GM12878 (cell line): ENCODE results near the gene FREM2. TPM values are rescaled to one million over a fixed set of nuclear protein-coding genes. Genes with fewer than 3 reads are reported as not detected.

Experiments
- ASH2L ChIP-seq: fragments of 300-600, 200-600 bp; sonication (generic); IDR thresholded peaks from 2 replicates; pipeline ENCODE4 v1.6.1; 2017; ENCODE audit warnings: low read depth, mild to moderate bottlenecking, borderline replicate concordance
- BHLHE40 ChIP-seq, 2 experiments: fragments of 450-650 bp in 1 of 2; IDR thresholded peaks; 2 replicates each; pipeline ENCODE4 v1.6.1; 2011 to 2017; ENCODE audit warnings: low read depth in 2 of 2, borderline replicate concordance in 1 of 2, improper control_type of control experiment in 1 of 2, low read length in 1 of 2, mild to moderate bottlenecking in 1 of 2
- E4F1 ChIP-seq: fragments of 450-650 bp; IDR thresholded peaks from 2 replicates; pipeline ENCODE4 v1.6.1; 2018; ENCODE audit warnings: borderline replicate concordance, mild to moderate bottlenecking; ENCODE audit not compliant: partially characterized antibody
- MXI1 ChIP-seq: fragments of 150-350 bp; IDR thresholded peaks from 2 replicates; pipeline ENCODE4 v1.6.1; 2011; ENCODE audit warnings: low read depth, mild to moderate bottlenecking, inconsistent platforms, low read length, improper control_type of control experiment
- NKRF ChIP-seq: fragments of 450-650 bp; conservative IDR thresholded peaks from 2 replicates; pipeline ENCODE4 v1.6.1; 2017; ENCODE audit warnings: mild to moderate bottlenecking, moderate library complexity
- NR2C2 ChIP-seq: IDR thresholded peaks from 2 replicates; pipeline ENCODE4 v1.6.1; 2011; ENCODE audit warnings: borderline replicate concordance, low read depth; ENCODE audit not compliant: control insufficient read depth, insufficient read length
- POLR2A ChIP-seq: IDR thresholded peaks from 2 replicates; pipeline ENCODE4 v1.6.1; 2011; ENCODE audit warnings: low read depth, mild to moderate bottlenecking, low read length
- POLR2AphosphoS2 ChIP-seq: IDR thresholded peaks from 2 replicates; pipeline ENCODE4 v1.6.1; 2011; ENCODE audit warnings: low read depth, mild to moderate bottlenecking, low read length, improper control_type of control experiment, moderate library complexity
- RELA ChIP-seq: fragments of 450-650 bp; IDR thresholded peaks from 2 replicates; pipeline ENCODE4 v1.8.0; 2014; ENCODE audit warnings: borderline replicate concordance; ENCODE audit not compliant: partially characterized antibody
- YBX1 ChIP-seq: fragments of 450-650 bp; IDR thresholded peaks from 2 replicates; pipeline ENCODE4 v1.6.1; 2016; ENCODE audit warnings: antibody characterized with exemption
- polyA plus RNA-seq, 11 experiments: library from polyadenylated mRNA; depleted of rRNA in 4 of 11; unstranded in 6 of 11; stranded (reverse) in 5 of 11; fragments of >200 nt; fragmentation: Nextera tagmentation in 4 of 11; fragmentation: Illumina TruSeq in 1 of 11; extraction: Ambion mirVana in 4 of 11; extraction: Trizol in 1 of 11; gene quantifications; 1 replicate in 1 of 11; 2 replicates in 10 of 11; pipeline versions ENCODE4 v1.2.1 to v1.2.3, GENCODE V29; 2011 to 2016; ENCODE audit warnings: inconsistent platforms in 2 of 11, missing spikeins in 2 of 11, low read depth in 1 of 11
- total RNA-seq, 4 experiments: library from RNA; depleted of rRNA in 3 of 4; stranded (reverse); fragments of >200 nt in 3 of 4; fragmentation: Illumina TruSeq in 1 of 4; extraction: Trizol in 1 of 4; gene quantifications; 2 replicates each; pipeline versions ENCODE4 v1.2.1 to v1.2.3, GENCODE V29; 2013 to 2021
- TF ChIP-seq, protein P1 (sequence below): fragments of 450-650 bp; IDR thresholded peaks from 2 replicates; pipeline ENCODE4 v1.6.1; 2017; ENCODE audit warnings: borderline replicate concordance
- TF ChIP-seq, protein P2 (sequence below): fragments of 150-350 bp; IDR thresholded peaks from 2 replicates; pipeline ENCODE4 v1.6.1; 2016; ENCODE audit warnings: low read depth, low read length

FREM2 gene
- total and polyA plus RNA-seq, 10 of the 15 experiments (the other 5 are each of a cell fraction or from before 2014, with no cell fraction given), result 0.02 to 0.12 (median 0.05) TPM; not detected in 2

- TF ChIP-seq RELA (no peak), POLR2AphosphoS2 (no peak), ASH2L (no peak), POLR2A (no peak), NR2C2 (no peak), NKRF (no peak), BHLHE40 (IDR thresholded peaks at IDR 0.05; ENCODE audit: borderline replicate concordance in 1 of 2, low read depth in 2 of 2, low read length in 1 of 2) (no peak), YBX1 (no peak), MXI1 (no peak), E4F1 (no peak)
- TF ChIP-seq, protein P1, sequence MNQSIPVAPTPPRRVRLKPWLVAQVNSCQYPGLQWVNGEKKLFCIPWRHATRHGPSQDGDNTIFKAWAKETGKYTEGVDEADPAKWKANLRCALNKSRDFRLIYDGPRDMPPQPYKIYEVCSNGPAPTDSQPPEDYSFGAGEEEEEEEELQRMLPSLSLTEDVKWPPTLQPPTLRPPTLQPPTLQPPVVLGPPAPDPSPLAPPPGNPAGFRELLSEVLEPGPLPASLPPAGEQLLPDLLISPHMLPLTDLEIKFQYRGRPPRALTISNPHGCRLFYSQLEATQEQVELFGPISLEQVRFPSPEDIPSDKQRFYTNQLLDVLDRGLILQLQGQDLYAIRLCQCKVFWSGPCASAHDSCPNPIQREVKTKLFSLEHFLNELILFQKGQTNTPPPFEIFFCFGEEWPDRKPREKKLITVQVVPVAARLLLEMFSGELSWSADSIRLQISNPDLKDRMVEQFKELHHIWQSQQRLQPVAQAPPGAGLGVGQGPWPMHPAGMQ, result no peak
- TF ChIP-seq, protein P2, sequence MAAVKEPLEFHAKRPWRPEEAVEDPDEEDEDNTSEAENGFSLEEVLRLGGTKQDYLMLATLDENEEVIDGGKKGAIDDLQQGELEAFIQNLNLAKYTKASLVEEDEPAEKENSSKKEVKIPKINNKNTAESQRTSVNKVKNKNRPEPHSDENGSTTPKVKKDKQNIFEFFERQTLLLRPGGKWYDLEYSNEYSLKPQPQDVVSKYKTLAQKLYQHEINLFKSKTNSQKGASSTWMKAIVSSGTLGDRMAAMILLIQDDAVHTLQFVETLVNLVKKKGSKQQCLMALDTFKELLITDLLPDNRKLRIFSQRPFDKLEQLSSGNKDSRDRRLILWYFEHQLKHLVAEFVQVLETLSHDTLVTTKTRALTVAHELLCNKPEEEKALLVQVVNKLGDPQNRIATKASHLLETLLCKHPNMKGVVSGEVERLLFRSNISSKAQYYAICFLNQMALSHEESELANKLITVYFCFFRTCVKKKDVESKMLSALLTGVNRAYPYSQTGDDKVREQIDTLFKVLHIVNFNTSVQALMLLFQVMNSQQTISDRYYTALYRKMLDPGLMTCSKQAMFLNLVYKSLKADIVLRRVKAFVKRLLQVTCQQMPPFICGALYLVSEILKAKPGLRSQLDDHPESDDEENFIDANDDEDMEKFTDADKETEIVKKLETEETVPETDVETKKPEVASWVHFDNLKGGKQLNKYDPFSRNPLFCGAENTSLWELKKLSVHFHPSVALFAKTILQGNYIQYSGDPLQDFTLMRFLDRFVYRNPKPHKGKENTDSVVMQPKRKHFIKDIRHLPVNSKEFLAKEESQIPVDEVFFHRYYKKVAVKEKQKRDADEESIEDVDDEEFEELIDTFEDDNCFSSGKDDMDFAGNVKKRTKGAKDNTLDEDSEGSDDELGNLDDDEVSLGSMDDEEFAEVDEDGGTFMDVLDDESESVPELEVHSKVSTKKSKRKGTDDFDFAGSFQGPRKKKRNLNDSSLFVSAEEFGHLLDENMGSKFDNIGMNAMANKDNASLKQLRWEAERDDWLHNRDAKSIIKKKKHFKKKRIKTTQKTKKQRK, result no peak
Observed at GRCh38 chr13:38688674-38689073, 1.8 kb downstream of the FREM2 start (continued).
